ENCODE measurements around the gene SF3B6.

DNA sequence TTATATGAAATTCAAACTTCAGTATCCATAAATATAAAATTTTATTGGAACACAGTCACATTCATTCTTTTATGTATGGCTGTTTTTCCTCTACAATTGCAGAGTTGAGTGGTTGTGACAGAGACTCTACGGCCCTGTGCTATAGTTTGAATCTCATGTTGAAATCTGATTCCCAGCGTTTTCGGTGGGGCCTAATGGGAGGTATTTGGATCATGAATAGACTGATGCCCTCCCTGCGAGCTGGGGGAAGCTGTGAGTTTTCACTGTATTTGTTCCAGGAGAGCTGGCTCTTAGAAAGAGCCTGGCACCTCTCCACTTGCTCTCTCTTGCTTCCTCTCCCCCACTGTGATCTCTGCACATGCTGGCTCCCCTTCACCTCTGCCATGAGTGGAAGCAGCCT is 45.3 kb upstream of the SF3B6 start:
- TF ChIP-seq, protein P1, sequence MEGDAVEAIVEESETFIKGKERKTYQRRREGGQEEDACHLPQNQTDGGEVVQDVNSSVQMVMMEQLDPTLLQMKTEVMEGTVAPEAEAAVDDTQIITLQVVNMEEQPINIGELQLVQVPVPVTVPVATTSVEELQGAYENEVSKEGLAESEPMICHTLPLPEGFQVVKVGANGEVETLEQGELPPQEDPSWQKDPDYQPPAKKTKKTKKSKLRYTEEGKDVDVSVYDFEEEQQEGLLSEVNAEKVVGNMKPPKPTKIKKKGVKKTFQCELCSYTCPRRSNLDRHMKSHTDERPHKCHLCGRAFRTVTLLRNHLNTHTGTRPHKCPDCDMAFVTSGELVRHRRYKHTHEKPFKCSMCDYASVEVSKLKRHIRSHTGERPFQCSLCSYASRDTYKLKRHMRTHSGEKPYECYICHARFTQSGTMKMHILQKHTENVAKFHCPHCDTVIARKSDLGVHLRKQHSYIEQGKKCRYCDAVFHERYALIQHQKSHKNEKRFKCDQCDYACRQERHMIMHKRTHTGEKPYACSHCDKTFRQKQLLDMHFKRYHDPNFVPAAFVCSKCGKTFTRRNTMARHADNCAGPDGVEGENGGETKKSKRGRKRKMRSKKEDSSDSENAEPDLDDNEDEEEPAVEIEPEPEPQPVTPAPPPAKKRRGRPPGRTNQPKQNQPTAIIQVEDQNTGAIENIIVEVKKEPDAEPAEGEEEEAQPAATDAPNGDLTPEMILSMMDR (conservative IDR thresholded peaks at IDR 0.05; ENCODE audit: low read length): no peak
- TF ChIP-seq EZH2phosphoT487 (IDR thresholded peaks at IDR 0.05; ENCODE audit: borderline replicate concordance): no peak
